Astrocyte of the spinal cord (primary cell): ENCODE measurements around the gene EMP2.

ENCODE experiments used
- DNase-seq: peaks from one replicate; pipeline ENCODE4 v3.0.0; 2011; ENCODE audit warnings: low read depth, low spot score
- H3K4me3 ChIP-seq: 2 replicates; pipeline ENCODE4 v1.5.1; 2011; ENCODE audit warnings: low read depth, mild to moderate bottlenecking, low read length, moderate library complexity
- CTCF ChIP-seq: IDR thresholded peaks from 2 replicates; pipeline ENCODE4 v1.5.1; 2012; ENCODE audit warnings: low read depth, mild to moderate bottlenecking, low read length, inconsistent platforms
- in situ Hi-C: cut with HindIII; loops from 2 replicates; pipeline ENCODE4 v1.10.0; 2017; ENCODE audit warnings: low sequenced_read_pairs

Gene EMP2

DNA sequence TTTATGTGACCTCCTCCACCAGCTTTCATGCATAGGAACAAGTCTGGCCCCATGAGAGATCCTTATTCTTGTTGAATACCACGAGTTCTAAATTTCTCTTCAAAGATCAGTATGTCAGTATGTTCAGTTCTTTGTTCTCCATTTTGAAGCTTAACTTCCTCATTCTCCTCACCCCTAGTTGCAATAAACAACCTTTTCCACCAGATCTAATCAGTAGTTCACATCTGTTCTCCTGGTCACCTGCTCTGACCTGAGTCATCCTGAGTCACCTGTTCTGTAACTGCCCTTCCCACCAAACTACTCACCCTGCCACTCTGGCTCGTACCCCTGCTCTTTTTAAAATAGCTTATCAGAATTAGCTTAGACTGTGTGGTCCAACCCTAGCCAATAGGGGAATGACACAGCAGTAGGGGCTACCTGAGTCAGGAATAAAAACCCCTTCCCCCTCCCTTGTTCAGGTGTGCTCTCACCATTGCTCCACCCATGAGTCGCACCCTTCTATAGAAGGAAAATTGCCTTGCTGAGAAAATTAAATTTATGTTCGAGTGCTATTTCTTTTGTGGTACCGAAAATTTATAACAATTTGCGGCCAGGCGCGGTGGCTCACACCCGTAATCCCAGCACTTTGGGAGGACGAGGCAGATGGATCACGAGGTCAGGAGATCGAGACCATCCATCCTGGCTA is 94.6 kb downstream of the EMP2 start:
- no peak for TF ChIP-seq CTCF
- H3K4me3 ChIP-seq, result no peak overlapping the region
- no peak for DNase-seq
- in situ Hi-C loops, result no loop called here

DNA sequence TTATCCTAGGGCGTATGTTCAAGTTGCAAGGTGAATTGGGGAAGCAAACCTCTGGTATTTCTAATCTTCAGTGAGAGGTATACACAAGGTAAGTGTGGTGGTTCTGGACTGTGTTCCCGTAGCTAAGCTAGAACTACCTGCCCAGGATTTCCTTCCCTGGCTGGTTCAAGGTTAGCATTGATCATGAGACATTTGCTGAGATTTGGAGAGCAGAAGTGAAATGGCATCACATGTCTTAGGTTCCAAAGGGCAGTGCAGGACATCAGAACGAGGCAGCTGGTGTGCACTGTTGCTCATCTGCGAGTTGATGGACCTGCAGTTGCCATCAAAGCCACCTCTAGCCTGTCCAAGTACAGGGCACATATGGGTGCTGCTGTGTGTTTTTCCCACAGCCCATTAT is 95.2 kb downstream of the EMP2 start:
- no peak overlapping the region for H3K4me3 ChIP-seq
- TF ChIP-seq CTCF, result no peak
- in situ Hi-C loops, result no loop called here
- no peak for DNase-seq

- DNase-seq, result no peak
- no peak for TF ChIP-seq CTCF
- in situ Hi-C loops, result no loop called here
- no peak overlapping the region for H3K4me3 ChIP-seq
Observed at GRCh38 chr16:10480151-10480550, 100.2 kb downstream of the EMP2 start.
